ENCODE measurements around the gene ST3GAL4.

GRCh38 chr11:126438272-126438671 lies 82.8 kb downstream of the ST3GAL4 start:
- TF ChIP-seq POLR2A (IDR thresholded peaks at IDR 0.05), result no peak
- TF ChIP-seq CTCF (IDR thresholded peaks at IDR 0.05), result no peak

All from right lobe of liver (tissue), 4 donors.